ENCODE measurements around the gene ADIPOR1.
"Not testable (repeated sequence)": the region's sequence is repeated elsewhere in the genome, so short reads cannot be mapped to it uniquely, and the experiment has no call there.

ADIPOR1 gene

DNA sequence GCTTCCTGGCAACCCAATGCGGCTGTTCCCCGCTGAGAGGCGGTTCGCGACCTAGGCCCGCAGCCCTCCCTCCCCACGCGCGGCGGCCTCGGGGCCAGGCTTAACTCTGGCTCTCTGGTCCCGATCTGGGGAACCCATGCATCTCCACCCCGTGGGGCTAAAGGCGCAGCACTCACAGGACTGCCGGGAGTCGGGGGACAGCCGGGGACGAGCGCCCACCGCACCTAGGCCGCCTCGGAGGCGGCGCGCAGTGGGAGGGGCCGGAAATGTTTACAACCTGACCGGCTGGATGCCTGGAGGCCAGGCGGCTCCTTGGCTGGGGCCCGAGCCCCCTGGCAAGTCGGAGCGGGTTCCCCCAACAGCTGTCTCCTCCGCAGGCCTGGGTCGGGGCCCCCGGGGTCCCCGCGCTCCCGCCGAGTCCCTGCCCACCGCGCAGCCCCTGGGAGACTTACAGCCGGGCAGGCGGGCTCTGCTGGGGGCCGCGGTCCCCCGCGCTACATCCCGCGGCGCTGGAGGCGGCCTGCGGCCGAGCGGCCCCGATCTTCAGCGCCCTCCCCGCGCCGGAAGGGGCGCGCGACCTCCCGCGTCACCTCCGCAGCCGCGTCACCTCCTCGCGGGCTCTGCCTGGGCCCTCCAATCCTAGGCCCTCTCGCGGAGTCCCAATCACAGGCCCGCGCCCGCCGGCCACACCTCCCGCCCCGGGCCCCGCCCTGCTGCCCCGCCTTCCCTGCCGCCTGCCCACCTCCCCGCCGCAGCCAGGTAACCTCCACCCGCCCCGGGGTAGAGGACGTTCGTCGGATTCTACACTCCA is at the start of gene ADIPOR1:
TSS of gene ADIPOR1 (minus strand) at position 580 of the 811 bp plus-strand sequence. CDS start 7,242 bp downstream, outside the sequence.
- peak within 1 kb of the TSS; percentile 92 for H3K4me3 ChIP-seq (ENCODE audit: low read length)
- peak; percentile 83 for DNase-seq (ENCODE audit: low read depth)
- TF ChIP-seq CTCF (conservative IDR thresholded peaks at IDR 0.05; ENCODE audit: low read length): no peak

GRCh38 chr1:203006948-203007871 is 49.1 kb upstream of the ADIPOR1 start, which contains the start of gene TMEM183A:
TMEM183A (plus strand) TSS chr1:203007374; CDS start chr1:203007466, 92 bp downstream.
- peak within 1 kb of the TSS; percentile 92 for H3K4me3 ChIP-seq (ENCODE audit: low read length)
- TF ChIP-seq CTCF (conservative IDR thresholded peaks at IDR 0.05; ENCODE audit: low read length): no peak
- DNase-seq (ENCODE audit: low read depth): peak; percentile 95

DNA sequence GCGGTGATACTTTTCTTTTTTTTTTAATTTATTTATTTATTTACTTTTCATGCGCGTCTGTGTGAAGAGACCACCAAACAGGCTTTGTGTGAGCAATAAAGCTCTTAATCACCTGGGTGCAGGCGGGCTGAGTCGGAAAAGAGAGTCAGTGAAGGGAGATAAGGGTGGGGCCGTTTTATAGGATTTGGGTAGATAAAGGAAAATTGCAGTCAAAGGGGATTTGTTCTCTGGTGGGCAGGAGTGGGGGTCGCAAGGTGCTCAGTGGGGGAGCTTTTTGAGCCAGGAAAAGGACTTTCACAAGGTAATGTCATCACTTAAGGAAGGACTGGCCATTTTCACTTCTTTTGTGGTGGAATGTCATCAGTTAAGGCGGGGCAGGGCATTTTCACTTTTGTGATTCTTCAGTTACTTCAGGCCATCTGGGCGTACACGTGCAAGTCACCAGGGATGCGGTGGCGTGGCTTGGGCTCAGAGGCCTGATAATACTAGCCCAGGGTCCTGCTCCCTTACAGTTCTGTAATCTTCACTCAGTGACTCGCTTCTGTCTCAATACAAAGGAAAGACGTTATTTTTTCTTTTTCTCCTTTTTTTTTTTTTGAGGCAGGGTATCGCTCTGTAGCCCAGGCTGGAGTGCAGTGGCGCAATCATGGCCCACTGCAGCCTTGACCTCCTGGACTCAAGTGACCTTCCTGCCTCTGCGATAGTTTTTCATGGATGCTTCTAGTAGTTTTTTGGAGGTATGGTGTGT is 47.5 kb upstream of the ADIPOR1 start:
- H3K4me3 ChIP-seq (ENCODE audit: low read length); DNase-seq (ENCODE audit: low read depth): not testable (repeated sequence)

- H3K4me3 ChIP-seq (ENCODE audit: low read length): no peak overlapping the region
- no peak for DNase-seq (ENCODE audit: low read depth)
- TF ChIP-seq CTCF (conservative IDR thresholded peaks at IDR 0.05; ENCODE audit: low read length): no peak
Measured at GRCh38 chr1:203002951-203003350, 44.8 kb upstream of the ADIPOR1 start.

DNA sequence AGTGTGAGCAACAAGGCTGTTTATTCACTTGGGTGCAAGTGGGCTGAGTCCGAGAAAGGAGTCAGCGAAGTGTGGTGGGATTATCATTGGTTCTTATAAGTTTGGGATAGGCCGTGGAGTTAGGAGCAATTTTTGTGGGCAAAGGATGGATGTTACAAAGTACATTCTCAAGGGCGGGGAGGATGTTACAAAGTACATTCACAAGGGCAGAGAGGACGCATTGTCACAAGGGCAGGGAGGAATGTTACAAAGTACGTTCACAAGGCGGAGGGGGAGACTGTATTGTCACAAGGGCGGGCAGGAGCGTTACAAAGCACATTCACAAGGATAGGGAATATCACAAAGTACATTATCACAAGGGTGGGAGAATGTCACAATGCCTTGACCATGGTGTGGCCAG is 43.9 kb upstream of the ADIPOR1 start:
- TF ChIP-seq CTCF (conservative IDR thresholded peaks at IDR 0.05; ENCODE audit: low read length): no peak
- no peak overlapping the region for H3K4me3 ChIP-seq (ENCODE audit: low read length)
- no peak for DNase-seq (ENCODE audit: low read depth)

DNA sequence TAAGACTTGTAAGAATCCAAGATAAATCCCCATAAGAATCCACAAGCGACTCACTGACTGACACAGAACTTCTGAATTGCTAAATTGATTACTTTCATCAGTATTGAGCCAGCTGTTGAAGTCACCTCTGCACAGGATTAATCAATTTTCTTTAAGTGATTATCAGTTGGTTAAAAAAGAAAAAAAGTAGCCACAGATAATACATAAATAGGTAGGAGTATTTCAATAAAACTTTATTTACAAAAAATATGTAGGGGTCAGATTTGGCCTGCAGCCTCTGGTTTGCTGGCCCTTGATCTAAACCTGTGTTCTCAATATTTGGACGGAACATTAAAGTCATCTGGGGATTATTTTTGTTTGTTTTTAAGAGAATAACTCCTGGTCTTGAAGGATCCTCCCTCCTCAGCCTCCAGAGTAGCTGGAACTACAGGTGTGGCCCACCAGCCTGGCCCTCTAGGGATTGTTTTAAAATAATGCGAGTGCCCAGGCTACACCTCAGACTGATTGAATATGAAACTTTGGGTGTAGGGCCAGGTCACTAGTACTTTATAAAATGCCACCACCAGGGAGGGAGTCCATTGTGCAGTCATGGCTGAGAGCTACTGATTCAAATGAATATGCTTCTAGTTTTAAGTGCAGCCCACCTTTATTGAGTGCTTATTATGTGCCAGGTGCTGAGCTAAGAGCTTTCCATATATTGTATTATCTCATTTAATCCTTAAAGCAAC is 42.3 kb upstream of the ADIPOR1 start:
- no peak overlapping the region for H3K4me3 ChIP-seq (ENCODE audit: low read length)
- no peak for TF ChIP-seq CTCF (conservative IDR thresholded peaks at IDR 0.05; ENCODE audit: low read length)

More for the DNA sequence above, 42.3 kb upstream of the ADIPOR1 start:
- DNase-seq (ENCODE audit: low read depth): no peak

Data from AG10803 (cell line).